HEK293 (cell line): ENCODE results near the gene SRC.

Source experiments
- CTCF ChIA-PET: fragments of 350-600 bp; formaldehyde crosslinking; extraction: SDS; loops from one replicate; lab custom pipeline; 2021; ENCODE audit warnings: antibody characterized with exemption; lab: Yijun Ruan, JAX
- POLR2A ChIA-PET: fragments of 300-600 bp; formaldehyde crosslinking; extraction: SDS; loops from one replicate; lab custom pipeline; 2020; ENCODE audit warnings: antibody characterized with exemption, inconsistent platforms; lab: Yijun Ruan, JAX
- H3K27ac ChIP-seq: fragments of 200-500 bp; sonication (Bioruptor generic); 2 replicates; pipeline ENCODE4 v1.5.1; 2014; ENCODE audit warnings: low read depth, low read length, control low read depth, inconsistent platforms; ENCODE audit errors: extremely low read depth
- H3K36me3 ChIP-seq, 2 experiments: fragments of 200-500 bp in 1 of 2; sonication (Bioruptor generic) in 1 of 2; 1 replicate in 1 of 2; 2 replicates in 1 of 2; pipeline ENCODE4 v1.5.1; 2014 to 2017; ENCODE audit warnings: inconsistent platforms in 2 of 2, low read length in 2 of 2; ENCODE audit not compliant: control insufficient read depth in 2 of 2, insufficient read depth in 1 of 2
- H3K4me1 ChIP-seq: fragments of 200-500 bp; sonication (Bioruptor generic); 2 replicates; pipeline ENCODE4 v1.5.1; 2014; ENCODE audit warnings: mild to moderate bottlenecking, low read length, inconsistent platforms; ENCODE audit not compliant: control insufficient read depth, insufficient read depth
- H3K4me3 ChIP-seq: 2 replicates; pipeline ENCODE4 v1.5.1; 2011; ENCODE audit warnings: low read depth, mild to moderate bottlenecking, control low read depth, low read length, moderate library complexity
- H3K9me3 ChIP-seq: fragments of 200-500 bp; sonication (Bioruptor generic); 2 replicates; pipeline ENCODE4 v1.5.1; 2014; ENCODE audit warnings: low read depth, low read length, inconsistent platforms; ENCODE audit not compliant: control insufficient read depth, insufficient read depth
- FEZF1 ChIP-seq: fragments of 450-650 bp; formaldehyde crosslinking; IDR thresholded peaks from 2 replicates; pipeline ENCODE4 v1.5.1; 2016; ENCODE audit warnings: missing biosample characterization, missing genetic modification characterization
- GLI2 ChIP-seq: fragments of 450-650 bp; formaldehyde crosslinking; IDR thresholded peaks from 2 replicates; pipeline ENCODE4; 2017; ENCODE audit warnings: missing biosample characterization, missing genetic modification characterization, low read depth, borderline replicate concordance
- HOXA7 ChIP-seq: sonication (generic); formaldehyde crosslinking; IDR thresholded peaks from 2 replicates; pipeline ENCODE4 v1.8.1; 2022; ENCODE audit warnings: missing genetic modification reagents, borderline replicate concordance
- HOXC10 ChIP-seq: sonication (generic); formaldehyde crosslinking; IDR thresholded peaks from 2 replicates; pipeline ENCODE4 v1.8.1; 2023; ENCODE audit warnings: mild to moderate bottlenecking, missing genetic modification reagents
- KLF9 ChIP-seq: fragments of 450-650 bp; formaldehyde crosslinking; IDR thresholded peaks from 2 replicates; pipeline ENCODE4 v1.5.1; 2016; ENCODE audit warnings: missing biosample characterization, missing genetic modification characterization, low read depth
- OSR2 ChIP-seq: fragments of 450-650 bp; formaldehyde crosslinking; IDR thresholded peaks from 2 replicates; pipeline ENCODE4 v1.5.1; 2016; ENCODE audit warnings: missing biosample characterization, missing genetic modification characterization
- SETDB1 ChIP-seq: IDR thresholded peaks from one replicate; pipeline ENCODE4 v1.6.1; 2017; ENCODE audit warnings: mild to moderate bottlenecking, low read length, moderate library complexity, mixed read lengths; ENCODE audit not compliant: insufficient read length
- ZBTB8A ChIP-seq: fragments of 450-650 bp; formaldehyde crosslinking; IDR thresholded peaks from 2 replicates; pipeline ENCODE4 v1.5.1; 2016; ENCODE audit warnings: missing biosample characterization, missing genetic modification characterization
- ZIC2 ChIP-seq: fragments of 450-650 bp; formaldehyde crosslinking; IDR thresholded peaks from 2 replicates; pipeline ENCODE4 v1.5.1; 2016; ENCODE audit warnings: missing biosample characterization, missing genetic modification characterization
- ZNF214 ChIP-seq: fragments of 450-650 bp; formaldehyde crosslinking; IDR thresholded peaks from 2 replicates; pipeline ENCODE4 v1.5.1; 2017; ENCODE audit warnings: missing biosample characterization, mild to moderate bottlenecking, missing genetic modification characterization, borderline replicate concordance
- ZNF221 ChIP-seq: fragments of 450-650 bp; formaldehyde crosslinking; IDR thresholded peaks from 2 replicates; pipeline ENCODE4 v1.5.1; 2017; ENCODE audit warnings: missing biosample characterization, missing genetic modification characterization, borderline replicate concordance
- ZNF24 ChIP-seq: fragments of 450-650 bp; formaldehyde crosslinking; IDR thresholded peaks from 2 replicates; pipeline ENCODE4 v1.5.1; 2016; ENCODE audit warnings: missing biosample characterization, missing genetic modification characterization
- ZNF248 ChIP-seq: fragments of 450-650 bp; formaldehyde crosslinking; IDR thresholded peaks from 2 replicates; pipeline ENCODE4 v1.5.1; 2017; ENCODE audit warnings: missing biosample characterization, missing genetic modification characterization
- ZNF423 ChIP-seq: fragments of 450-650 bp; formaldehyde crosslinking; IDR thresholded peaks from 2 replicates; pipeline ENCODE4 v1.5.1; 2016; ENCODE audit warnings: missing biosample characterization, missing genetic modification characterization
- ZNF510 ChIP-seq: fragments of 450-650 bp; formaldehyde crosslinking; IDR thresholded peaks from 2 replicates; pipeline ENCODE4 v1.5.1; 2018; ENCODE audit warnings: mild to moderate bottlenecking, missing genetic modification characterization, missing biosample characterization; ENCODE audit not compliant: insufficient replicate concordance
- ZNF549 ChIP-seq: fragments of 450-650 bp; IDR thresholded peaks from 2 replicates; pipeline ENCODE4 v1.5.1; 2018; ENCODE audit warnings: missing biosample characterization, missing genetic modification characterization, mild to moderate bottlenecking, inconsistent platforms, moderate library complexity
- ZNF560 ChIP-seq: fragments of 450-650 bp; formaldehyde crosslinking; IDR thresholded peaks from 2 replicates; pipeline ENCODE4 v1.5.1; 2017; ENCODE audit warnings: missing biosample characterization, missing genetic modification characterization, borderline replicate concordance
- ZNF623 ChIP-seq: fragments of 450-650 bp; formaldehyde crosslinking; IDR thresholded peaks from 2 replicates; pipeline ENCODE4 v1.5.1; 2016; ENCODE audit warnings: missing biosample characterization, missing genetic modification characterization
- ZNF624 ChIP-seq: fragments of 450-650 bp; formaldehyde crosslinking; IDR thresholded peaks from 2 replicates; pipeline ENCODE4 v1.5.1; 2017; ENCODE audit warnings: missing biosample characterization, missing genetic modification characterization
- ZNF626 ChIP-seq: fragments of 450-650 bp; sonication (Bioruptor Pico); formaldehyde crosslinking; IDR thresholded peaks from 2 replicates; pipeline ENCODE4 v1.5.1; 2018; ENCODE audit warnings: missing biosample characterization, missing genetic modification characterization, inconsistent platforms
- ZNF629 ChIP-seq: fragments of 450-650 bp; formaldehyde crosslinking; IDR thresholded peaks from 2 replicates; pipeline ENCODE4 v1.5.1; 2017; ENCODE audit warnings: missing biosample characterization, missing genetic modification characterization
- ZNF658 ChIP-seq: fragments of 450-650 bp; formaldehyde crosslinking; IDR thresholded peaks from 2 replicates; pipeline ENCODE4; 2016; ENCODE audit warnings: missing biosample characterization, missing genetic modification characterization
- ZNF76 ChIP-seq: fragments of 450-650 bp; formaldehyde crosslinking; IDR thresholded peaks from 2 replicates; pipeline ENCODE4; 2016; ENCODE audit warnings: low read depth, missing biosample characterization, missing genetic modification characterization, borderline replicate concordance
- ZNF768 ChIP-seq: fragments of 450-650 bp; formaldehyde crosslinking; IDR thresholded peaks from 2 replicates; pipeline ENCODE4 v1.5.1; 2018; ENCODE audit warnings: missing biosample characterization, mild to moderate bottlenecking, missing genetic modification characterization
- ZNF843 ChIP-seq: fragments of 450-650 bp; formaldehyde crosslinking; IDR thresholded peaks from 2 replicates; pipeline ENCODE4 v1.5.1; 2016; ENCODE audit warnings: missing biosample characterization, missing genetic modification characterization
- ZXDB ChIP-seq: fragments of 450-650 bp; formaldehyde crosslinking; IDR thresholded peaks from 2 replicates; pipeline ENCODE4 v1.5.1; 2016; ENCODE audit warnings: missing biosample characterization, missing genetic modification characterization
- TF ChIP-seq, protein P1 (sequence below): sonication (generic); formaldehyde crosslinking; IDR thresholded peaks from 2 replicates; pipeline ENCODE4 v1.8.1; 2022; ENCODE audit warnings: mild to moderate bottlenecking, moderate library complexity, missing genetic modification reagents
- TF ChIP-seq, protein P2 (sequence below): fragments of 450-650 bp; formaldehyde crosslinking; IDR thresholded peaks from 2 replicates; pipeline ENCODE4 v1.5.1; 2016; ENCODE audit warnings: missing biosample characterization, missing genetic modification characterization
- TF ChIP-seq, protein P3 (sequence below): IDR thresholded peaks from 2 replicates; pipeline ENCODE4 v1.6.1; 2011; ENCODE audit warnings: mild to moderate bottlenecking, low read depth, low read length, borderline replicate concordance

SRC gene

DNA sequence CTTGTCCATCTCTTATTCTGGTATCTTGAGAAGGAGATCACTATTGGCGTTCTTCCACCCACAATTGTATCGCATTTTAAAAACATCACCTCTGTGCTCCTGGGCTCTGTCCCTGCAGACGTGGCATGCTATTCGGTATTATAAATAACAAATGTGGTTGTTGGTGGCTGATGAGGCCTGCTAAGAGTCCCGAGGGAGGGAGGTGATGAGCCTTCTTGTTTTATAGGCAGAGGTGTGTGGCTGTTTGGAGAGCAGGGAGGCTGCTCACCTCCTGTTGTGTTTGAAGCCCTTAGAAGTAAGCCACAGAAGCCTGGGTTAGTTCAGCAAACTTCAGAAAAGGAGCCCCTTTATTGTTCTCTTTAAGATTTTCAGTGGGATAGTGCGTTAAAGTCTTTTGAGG is 40.9 kb upstream of the SRC start:
- Histone ChIP-seq H3K27ac (no peak overlapping the region), H3K4me1 (no peaks in the 10 kb centered on the region), H3K4me3 (no peak overlapping the region), H3K36me3 (peaks cover 10 to 73% of the 10 kb centered on the region in 2 experiments), H3K9me3 (no peaks in the 10 kb centered on the region)
- ChIA-PET CTCF (no interaction called here), POLR2A (no interaction called here)
- TF ChIP-seq FEZF1 (tag by site-specific recombination) (no peak), ZNF624 (tag by site-specific recombination) (no peak), ZNF623 (tag by site-specific recombination) (no peak), KLF9 (no peak), ZNF76 (tag by site-specific recombination) (no peak), ZNF510 (tag by site-specific recombination) (no peak), OSR2 (tag by site-specific recombination) (no peak), HOXA7 (CRISPR knock-in tag) (no peak), SETDB1 (no peak), ZNF843 (tag by site-specific recombination) (no peak), ZNF248 (tag by site-specific recombination) (no peak), ZIC2 (tag by site-specific recombination) (no peak)
- TF ChIP-seq, protein P1, sequence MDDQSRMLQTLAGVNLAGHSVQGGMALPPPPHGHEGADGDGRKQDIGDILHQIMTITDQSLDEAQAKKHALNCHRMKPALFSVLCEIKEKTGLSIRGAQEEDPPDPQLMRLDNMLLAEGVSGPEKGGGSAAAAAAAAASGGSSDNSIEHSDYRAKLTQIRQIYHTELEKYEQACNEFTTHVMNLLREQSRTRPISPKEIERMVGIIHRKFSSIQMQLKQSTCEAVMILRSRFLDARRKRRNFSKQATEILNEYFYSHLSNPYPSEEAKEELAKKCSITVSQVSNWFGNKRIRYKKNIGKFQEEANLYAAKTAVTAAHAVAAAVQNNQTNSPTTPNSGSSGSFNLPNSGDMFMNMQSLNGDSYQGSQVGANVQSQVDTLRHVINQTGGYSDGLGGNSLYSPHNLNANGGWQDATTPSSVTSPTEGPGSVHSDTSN, result no peak

DNA sequence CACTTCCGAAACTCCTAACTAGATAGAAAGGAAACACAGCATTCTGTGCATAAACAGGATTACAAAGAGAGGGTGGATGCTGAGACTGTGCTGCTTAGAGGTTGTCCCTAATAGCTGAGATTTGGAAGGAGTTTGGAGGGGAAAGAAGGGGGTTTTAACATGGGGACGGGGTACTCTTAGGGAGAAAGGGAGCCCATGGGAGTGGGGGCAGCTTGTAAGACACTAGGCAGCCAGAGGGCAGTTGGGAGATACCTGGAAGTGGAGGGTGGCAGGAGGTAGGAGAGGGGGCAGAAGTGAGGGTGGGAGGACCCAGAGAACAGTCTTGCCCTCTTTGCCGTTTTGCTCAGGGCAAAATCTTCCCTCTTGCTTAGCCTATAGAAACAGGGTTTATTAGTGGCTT is 40.1 kb upstream of the SRC start:
- peaks cover 10 to 73% of the 10 kb centered on the region in 2 experiments for H3K36me3 ChIP-seq
- CTCF ChIA-PET, result no interaction called here
- no peaks in the 10 kb centered on the region for H3K9me3 ChIP-seq
- TF ChIP-seq ZBTB8A (tag by site-specific recombination) (no peak), GLI2 (tag by site-specific recombination) (no peak), ZNF248 (tag by site-specific recombination) (no peak), ZNF768 (tag by site-specific recombination) (no peak), ZNF423 (no peak), ZNF549 (tag by site-specific recombination) (no peak), ZXDB (tag by site-specific recombination) (no peak), ZNF560 (tag by site-specific recombination) (no peak), ZNF623 (tag by site-specific recombination) (no peak), ZNF629 (no peak), ZNF24 (tag by site-specific recombination) (no peak), ZNF626 (no peak), ZNF221 (tag by site-specific recombination) (no peak), ZNF658 (no peak), ZNF214 (tag by site-specific recombination) (no peak), HOXC10 (CRISPR knock-in tag) (no peak)
- TF ChIP-seq, protein P2, sequence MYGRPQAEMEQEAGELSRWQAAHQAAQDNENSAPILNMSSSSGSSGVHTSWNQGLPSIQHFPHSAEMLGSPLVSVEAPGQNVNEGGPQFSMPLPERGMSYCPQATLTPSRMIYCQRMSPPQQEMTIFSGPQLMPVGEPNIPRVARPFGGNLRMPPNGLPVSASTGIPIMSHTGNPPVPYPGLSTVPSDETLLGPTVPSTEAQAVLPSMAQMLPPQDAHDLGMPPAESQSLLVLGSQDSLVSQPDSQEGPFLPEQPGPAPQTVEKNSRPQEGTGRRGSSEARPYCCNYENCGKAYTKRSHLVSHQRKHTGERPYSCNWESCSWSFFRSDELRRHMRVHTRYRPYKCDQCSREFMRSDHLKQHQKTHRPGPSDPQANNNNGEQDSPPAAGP (tag by site-specific recombination), result no peak
- TF ChIP-seq, protein P3, sequence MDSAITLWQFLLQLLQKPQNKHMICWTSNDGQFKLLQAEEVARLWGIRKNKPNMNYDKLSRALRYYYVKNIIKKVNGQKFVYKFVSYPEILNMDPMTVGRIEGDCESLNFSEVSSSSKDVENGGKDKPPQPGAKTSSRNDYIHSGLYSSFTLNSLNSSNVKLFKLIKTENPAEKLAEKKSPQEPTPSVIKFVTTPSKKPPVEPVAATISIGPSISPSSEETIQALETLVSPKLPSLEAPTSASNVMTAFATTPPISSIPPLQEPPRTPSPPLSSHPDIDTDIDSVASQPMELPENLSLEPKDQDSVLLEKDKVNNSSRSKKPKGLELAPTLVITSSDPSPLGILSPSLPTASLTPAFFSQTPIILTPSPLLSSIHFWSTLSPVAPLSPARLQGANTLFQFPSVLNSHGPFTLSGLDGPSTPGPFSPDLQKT, result no peak
- TF ChIP-seq, all 188 proteins: peak for 0
- no peak overlapping the region for H3K4me3 ChIP-seq
- POLR2A ChIA-PET, result interaction anchor here (1.4 kb wide), 1 partner anchor 17 kb away, joined by 3 read pairs; the partner anchor contains the start of gene MANBAL
- no peaks in the 10 kb centered on the region for H3K4me1 ChIP-seq
- H3K27ac ChIP-seq, result no peak overlapping the region
